Ascending aorta (tissue), 2 donors: ENCODE data around the gene SUN5. TPM values are rescaled to one million over a fixed set of nuclear protein-coding genes. Genes with fewer than 3 reads are reported as not detected.

ENCODE experiments used
- DNase-seq, 2 donors: peaks; one replicate each; pipeline ENCODE4 v3.0.0-alpha.2; 2019; ENCODE audit warnings: low spot score in 2 of 2
- H3K27ac ChIP-seq, 2 donors: fragments of 200-600 bp; sonication (generic); one replicate each; pipeline ENCODE4 v1.5.1; 2016 to 2017; ENCODE audit warnings: mild to moderate bottlenecking in 1 of 2
- H3K27me3 ChIP-seq: fragments of 200-600 bp; sonication (generic); one replicate; pipeline ENCODE4 v1.5.1; 2017
- H3K36me3 ChIP-seq, 2 donors: fragments of 200-600 bp; sonication (generic); one replicate each; pipeline ENCODE4 v1.5.1; 2016
- H3K4me1 ChIP-seq, 2 donors: fragments of 200-600 bp; sonication (generic); one replicate each; pipeline ENCODE4 v1.5.1; 2016 to 2017; ENCODE audit warnings: mild to moderate bottlenecking in 1 of 2
- H3K4me3 ChIP-seq, 2 donors: fragments of 200-600 bp; sonication (generic); one replicate each; pipeline ENCODE4 v1.5.1; 2016 to 2017; ENCODE audit warnings: mild to moderate bottlenecking in 1 of 2
- H3K9me3 ChIP-seq, 2 donors: fragments of 200-600 bp; sonication (generic); one replicate each; pipeline ENCODE4 v1.5.1; 2016
- CTCF ChIP-seq, 3 experiments: fragments of 200-600 bp in 2 of 3; fragments of 450-650 bp in 1 of 3; sonication (generic) in 2 of 3; IDR thresholded peaks; one replicate each; pipeline ENCODE4 v1.5.1; 2016 to 2019; ENCODE audit warnings: antibody characterized with exemption in 3 of 3, mild to moderate bottlenecking in 1 of 3, moderate library complexity in 1 of 3
- intact Hi-C: fragments of 100-400 bp; cut with DNase I; formaldehyde crosslinking; loops from one replicate; pipeline ENCODE4 v1.15.1; 2023
- total RNA-seq: library from RNA; depleted of rRNA; stranded (reverse); fragments of >200 nt; gene quantifications from one replicate; pipeline ENCODE4 v1.1.0, GENCODE V29; 2016

SUN5 gene
- total RNA-seq, 1 donor from 2014 or later, result not detected

GRCh38 chr20:32972181-32973076 lies 31.8 kb downstream of the SUN5 start:
- Histone ChIP-seq H3K27ac (no peak overlapping the region), H3K36me3 (no peaks in the 10 kb centered on the region), H3K4me3 (no peak overlapping the region), H3K4me1 (no peaks in the 10 kb centered on the region), H3K27me3 (no peaks in the 10 kb centered on the region), H3K9me3 (no peaks in the 10 kb centered on the region)
- intact Hi-C loops, result no loop called here
- no peak for TF ChIP-seq CTCF (IDR thresholded peaks at IDR 0.05)
- DNase-seq, result peak in 1 of 2 donors; percentile 61

GRCh38 chr20:32971703-32972161 lies 32.5 kb downstream of the SUN5 start:
- Histone ChIP-seq H3K4me1 (no peaks in the 10 kb centered on the region), H3K27me3 (no peaks in the 10 kb centered on the region), H3K4me3 (no peak overlapping the region), H3K36me3 (no peaks in the 10 kb centered on the region), H3K9me3 (no peaks in the 10 kb centered on the region), H3K27ac (no peak overlapping the region)
- no peak for TF ChIP-seq CTCF (IDR thresholded peaks at IDR 0.05)
- peak in 1 of 2 donors; percentile 51 for DNase-seq
- intact Hi-C loops, result no loop called here

GRCh38 chr20:32970973-32971300 lies 33.3 kb downstream of the SUN5 start:
- Histone ChIP-seq H3K4me1 (no peaks in the 10 kb centered on the region), H3K4me3 (no peak overlapping the region), H3K9me3 (no peaks in the 10 kb centered on the region), H3K27me3 (no peaks in the 10 kb centered on the region), H3K36me3 (no peaks in the 10 kb centered on the region), H3K27ac (no peak overlapping the region)
- TF ChIP-seq CTCF (IDR thresholded peaks at IDR 0.05), result no peak
- no peak for DNase-seq
- intact Hi-C loops, result no loop called here

- intact Hi-C loops, result no loop called here
- peak in 1 of 2 donors; percentile 43 for DNase-seq
- H3K4me3 ChIP-seq, result no peak overlapping the region
These were observed 33.9 kb downstream of the SUN5 start for GRCh38 chr20:32970115-32970972.

More at GRCh38 chr20:32970115-32970972, 33.9 kb downstream of the SUN5 start:
- no peaks in the 10 kb centered on the region for H3K9me3 ChIP-seq
- no peak overlapping the region for H3K27ac ChIP-seq
- no peaks in the 10 kb centered on the region for H3K4me1 ChIP-seq
- H3K27me3 ChIP-seq, result no peaks in the 10 kb centered on the region
- H3K36me3 ChIP-seq, result no peaks in the 10 kb centered on the region
- no peak for TF ChIP-seq CTCF (IDR thresholded peaks at IDR 0.05)
